Fibroblast of the aortic adventitia (primary cell): ENCODE results near the gene FZD4. TPM values are rescaled to one million over a fixed set of nuclear protein-coding genes. Genes with fewer than 3 reads are reported as not detected.

ENCODE experiments used
- DNase-seq: peaks from one replicate; pipeline ENCODE4 v3.0.0-alpha.2; 2010; ENCODE audit warnings: low read depth
- H3K4me3 ChIP-seq: 2 replicates; pipeline ENCODE4 v1.5.1; 2011; ENCODE audit warnings: low read depth, mild to moderate bottlenecking, control low read depth, low read length, moderate library complexity
- total RNA-seq: library from RNA; depleted of rRNA; stranded (reverse); fragments of >200 nt; gene quantifications from 2 replicates; pipeline ENCODE4 v1.2.3, GENCODE V29; 2012; ENCODE audit warnings: low replicate concordance
- TF ChIP-seq, protein P1 (sequence below): IDR thresholded peaks from 2 replicates; pipeline ENCODE4 v1.5.1; 2011; ENCODE audit warnings: mild to moderate bottlenecking, low read length, control low read depth, inconsistent platforms; ENCODE audit not compliant: insufficient read depth

Gene FZD4
- total RNA-seq, 1 donor, result 50.2 TPM

- DNase-seq, result no peak
- TF ChIP-seq, protein P1, sequence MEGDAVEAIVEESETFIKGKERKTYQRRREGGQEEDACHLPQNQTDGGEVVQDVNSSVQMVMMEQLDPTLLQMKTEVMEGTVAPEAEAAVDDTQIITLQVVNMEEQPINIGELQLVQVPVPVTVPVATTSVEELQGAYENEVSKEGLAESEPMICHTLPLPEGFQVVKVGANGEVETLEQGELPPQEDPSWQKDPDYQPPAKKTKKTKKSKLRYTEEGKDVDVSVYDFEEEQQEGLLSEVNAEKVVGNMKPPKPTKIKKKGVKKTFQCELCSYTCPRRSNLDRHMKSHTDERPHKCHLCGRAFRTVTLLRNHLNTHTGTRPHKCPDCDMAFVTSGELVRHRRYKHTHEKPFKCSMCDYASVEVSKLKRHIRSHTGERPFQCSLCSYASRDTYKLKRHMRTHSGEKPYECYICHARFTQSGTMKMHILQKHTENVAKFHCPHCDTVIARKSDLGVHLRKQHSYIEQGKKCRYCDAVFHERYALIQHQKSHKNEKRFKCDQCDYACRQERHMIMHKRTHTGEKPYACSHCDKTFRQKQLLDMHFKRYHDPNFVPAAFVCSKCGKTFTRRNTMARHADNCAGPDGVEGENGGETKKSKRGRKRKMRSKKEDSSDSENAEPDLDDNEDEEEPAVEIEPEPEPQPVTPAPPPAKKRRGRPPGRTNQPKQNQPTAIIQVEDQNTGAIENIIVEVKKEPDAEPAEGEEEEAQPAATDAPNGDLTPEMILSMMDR, result no peak
- no peak overlapping the region for H3K4me3 ChIP-seq
These were observed 51.2 kb downstream of the FZD4 start for GRCh38 chr11:86904001-86904400.

GRCh38 chr11:86902345-86902744 is 52.9 kb downstream of the FZD4 start:
- DNase-seq, result no peak
- no peak overlapping the region for H3K4me3 ChIP-seq
- TF ChIP-seq, protein P1, result no peak

- TF ChIP-seq, protein P1, result no peak
- no peak overlapping the region for H3K4me3 ChIP-seq
- DNase-seq, result no peak
These were observed 53.6 kb downstream of the FZD4 start for GRCh38 chr11:86901599-86901998.

DNA sequence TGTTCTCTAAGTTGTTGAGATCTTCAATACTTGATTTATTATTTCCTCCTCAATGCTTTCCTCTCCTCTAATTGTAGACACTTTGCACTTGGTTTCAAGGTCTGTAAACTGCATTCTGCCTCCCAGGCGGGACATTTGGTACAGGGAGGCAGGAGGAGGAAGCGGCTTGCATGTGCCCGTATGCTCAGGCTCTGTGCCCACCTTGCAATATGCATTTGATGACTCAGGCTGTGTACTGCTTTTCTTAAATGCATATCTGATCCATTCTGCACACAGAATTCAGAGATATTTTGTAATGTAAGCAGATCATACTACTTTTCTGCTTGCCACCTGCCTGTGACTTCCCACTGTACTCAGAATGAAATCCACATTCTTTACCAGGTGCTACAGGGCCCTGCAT is 55.0 kb downstream of the FZD4 start:
- no peak for DNase-seq
- no peak overlapping the region for H3K4me3 ChIP-seq
- TF ChIP-seq, protein P1, result no peak

- H3K4me3 ChIP-seq, result no peak overlapping the region
- TF ChIP-seq, protein P1, result no peak
- DNase-seq, result no peak
These were observed 56.5 kb downstream of the FZD4 start for GRCh38 chr11:86898689-86899088.

GRCh38 chr11:86896441-86896841 is 58.8 kb downstream of the FZD4 start:
- DNase-seq, result peak; percentile 72
- TF ChIP-seq, protein P1, result no peak
- H3K4me3 ChIP-seq, result no peak overlapping the region

Other genes starting within 250 kb of the FZD4 start
- 132 and 410 TPM in 2 replicates for gene PRSS23, start 154.9 kb downstream of the FZD4 start, total RNA-seq
- gene TMEM135, start 82.5 kb upstream of the FZD4 start, total RNA-seq, result 22.7 and 30.0 TPM in 2 replicates